GM18861 (cell line): ENCODE data around the gene ATXN7.

ENCODE experiments used
- ATAC-seq: cut with Tn5 transposase; IDR thresholded peaks from one replicate; pipeline ENCODE4 v1.9.1; 2021; ENCODE audit not compliant: unreplicated experiment

Gene ATXN7

DNA sequence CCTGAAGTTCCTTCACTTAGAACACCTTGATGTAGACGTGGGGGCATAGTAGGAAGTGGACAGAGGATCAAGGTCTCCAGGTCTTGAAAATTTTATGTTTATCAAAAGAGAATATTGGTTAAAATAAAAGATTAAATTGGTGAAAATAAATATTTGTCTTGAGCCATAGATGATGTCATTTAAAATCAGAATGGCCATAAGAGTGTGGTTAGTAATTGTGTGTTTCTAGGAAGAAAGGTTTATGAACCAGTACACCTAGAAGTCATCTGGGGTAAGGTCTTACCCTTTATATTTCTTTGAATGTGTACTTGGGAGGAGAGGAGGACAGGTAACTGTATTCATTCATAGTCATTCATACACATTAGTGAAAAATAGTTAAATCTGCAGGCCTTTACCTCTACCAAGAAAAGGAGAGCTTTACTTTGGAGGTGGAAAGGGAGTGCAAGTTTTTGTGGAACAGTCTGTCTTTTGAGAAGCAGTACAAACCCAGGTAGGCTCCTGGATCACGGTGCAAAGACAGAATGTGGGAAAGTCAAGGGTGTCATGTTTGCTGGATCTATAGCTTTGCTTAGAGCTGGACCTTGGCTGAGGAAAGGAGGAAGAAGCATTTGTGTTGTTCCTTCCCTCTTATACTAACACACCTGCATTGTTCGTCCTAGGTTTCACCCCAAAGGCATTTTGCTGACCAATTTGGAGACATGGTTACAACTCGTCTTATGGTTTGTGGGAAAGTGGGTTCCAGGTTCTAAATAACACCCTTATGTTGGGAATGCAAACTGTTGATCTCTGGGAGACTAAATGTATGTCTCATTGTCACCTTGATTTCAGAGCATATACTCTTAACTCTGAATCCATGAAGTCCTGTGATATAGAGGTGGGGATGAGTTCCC lies 42.3 kb downstream of the ATXN7 start:
- ATAC-seq = no peak

DNA sequence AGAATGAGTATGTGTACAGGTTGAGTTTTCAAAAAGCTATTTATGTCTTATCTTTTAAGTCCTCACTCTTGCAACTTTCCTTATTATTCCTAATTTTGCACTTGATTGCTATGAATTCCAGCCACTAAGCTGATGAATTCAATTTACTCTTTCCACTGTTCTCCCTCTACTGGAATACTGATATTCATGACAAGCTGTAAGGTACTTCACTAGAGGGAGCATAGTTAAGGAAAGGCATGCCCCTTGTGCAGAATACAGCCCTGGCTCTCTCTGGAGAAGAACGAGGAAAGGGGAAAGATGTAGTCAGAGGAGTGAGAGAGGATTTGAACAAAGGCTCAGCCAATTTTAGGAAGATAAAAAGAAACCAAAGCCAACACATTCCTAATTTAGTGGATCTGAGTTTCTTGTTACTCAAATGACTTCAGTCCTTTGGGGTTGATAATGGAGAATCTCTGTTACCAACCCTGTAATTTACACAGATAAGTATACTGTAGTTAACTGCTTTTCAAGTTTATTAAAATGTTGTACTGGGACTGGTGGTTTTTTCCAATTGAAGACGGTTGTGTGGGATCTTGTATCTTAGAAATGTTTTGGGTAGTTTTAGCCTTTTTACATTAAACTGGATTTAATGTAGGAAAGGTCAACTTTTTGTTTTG lies 44.5 kb downstream of the ATXN7 start:
- ATAC-seq = no peak

DNA sequence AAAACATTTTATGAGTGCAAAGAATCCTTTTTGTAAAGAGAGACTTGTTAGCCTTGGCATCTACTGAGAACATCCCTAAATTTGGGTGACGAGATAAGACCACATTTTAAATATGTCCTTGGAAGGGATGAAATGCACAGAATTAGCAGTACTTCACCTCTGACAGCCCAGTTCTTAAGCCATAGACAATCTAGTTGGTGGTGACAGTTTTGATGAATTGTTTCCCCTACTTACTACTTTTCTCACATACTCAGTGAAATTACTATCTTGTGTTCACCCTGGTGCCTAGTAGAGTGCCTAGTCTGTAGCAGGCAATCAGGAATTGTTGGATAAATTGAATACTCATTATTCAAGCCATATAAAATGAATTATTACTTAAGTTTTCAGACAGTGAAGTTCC lies 45.1 kb downstream of the ATXN7 start:
- no peak for ATAC-seq

DNA sequence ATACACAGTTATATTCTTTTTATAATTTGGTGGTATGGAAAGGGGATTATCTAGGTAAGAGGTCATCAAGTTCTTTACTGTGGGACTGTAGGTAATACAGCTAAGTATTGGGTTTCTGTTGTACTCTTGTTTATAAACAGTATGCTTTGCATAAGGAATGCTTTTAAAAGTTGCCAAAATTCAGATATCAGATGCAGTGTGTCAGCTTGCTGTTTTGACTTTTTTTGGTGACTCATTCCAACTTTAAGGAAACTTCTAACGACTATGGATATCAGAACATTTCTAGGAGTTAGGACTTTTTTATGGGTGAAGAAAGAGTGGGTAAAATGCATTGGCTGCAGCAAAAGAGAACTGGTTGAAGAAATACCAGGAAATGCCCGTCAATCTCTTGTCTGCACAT lies 45.8 kb downstream of the ATXN7 start:
- no peak for ATAC-seq

DNA sequence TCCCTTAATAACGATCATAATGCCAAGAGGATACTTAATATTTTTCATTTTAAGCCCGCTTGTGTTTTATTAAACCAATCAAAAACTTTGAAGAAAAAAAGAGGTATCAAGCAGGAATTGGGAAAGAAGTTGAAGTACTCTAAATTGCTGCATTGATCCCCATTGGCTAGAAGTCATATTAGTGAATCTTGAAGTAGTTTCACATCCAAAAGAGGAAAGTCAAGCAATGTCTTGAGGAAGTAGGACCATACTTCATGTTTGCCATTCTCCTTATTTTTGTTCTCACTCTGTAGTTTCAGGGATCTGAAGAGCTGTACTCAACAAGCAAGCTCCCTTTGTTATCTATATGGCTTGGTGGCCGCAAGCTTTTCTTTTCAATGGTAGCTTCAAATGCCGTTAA lies 46.3 kb downstream of the ATXN7 start:
- ATAC-seq = no peak

DNA sequence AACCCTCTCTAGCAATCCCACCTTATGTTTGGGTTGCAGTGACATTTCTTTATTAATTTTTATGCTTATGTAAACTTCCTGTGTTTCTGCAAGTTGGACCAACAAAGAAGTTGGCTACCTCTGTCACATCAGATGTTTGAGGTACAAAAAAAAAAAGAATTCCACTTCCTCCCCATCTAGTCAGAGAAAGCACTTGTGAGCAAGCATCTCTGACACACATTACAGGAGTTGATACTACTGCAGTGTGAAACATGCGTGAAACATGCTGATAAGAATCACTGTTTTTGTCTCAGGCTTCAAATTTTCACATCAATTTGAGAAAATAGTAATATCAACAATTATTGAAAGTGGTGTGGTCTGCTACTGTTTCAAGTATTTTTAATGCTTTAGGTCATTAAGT lies 47.2 kb downstream of the ATXN7 start:
- ATAC-seq = no peak

DNA sequence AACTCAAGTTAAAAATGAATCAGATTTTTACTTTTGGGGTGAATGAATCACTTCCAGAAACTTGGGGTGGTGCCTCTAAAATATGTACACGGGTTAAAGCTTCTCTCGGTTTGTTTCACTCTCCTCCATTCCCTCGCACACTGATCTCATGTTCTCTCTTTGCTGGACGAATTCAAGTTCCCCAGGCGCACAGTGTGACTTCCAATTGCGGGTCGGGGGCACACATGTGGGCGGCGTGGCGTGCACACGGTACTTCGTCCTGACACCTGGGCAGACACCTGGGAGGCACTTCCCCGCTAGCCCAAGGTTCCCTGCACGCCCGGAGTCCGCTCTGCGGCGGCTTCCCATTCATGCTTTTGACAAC lies 47.8 kb downstream of the ATXN7 start:
- peak; percentile 14 for ATAC-seq

DNA sequence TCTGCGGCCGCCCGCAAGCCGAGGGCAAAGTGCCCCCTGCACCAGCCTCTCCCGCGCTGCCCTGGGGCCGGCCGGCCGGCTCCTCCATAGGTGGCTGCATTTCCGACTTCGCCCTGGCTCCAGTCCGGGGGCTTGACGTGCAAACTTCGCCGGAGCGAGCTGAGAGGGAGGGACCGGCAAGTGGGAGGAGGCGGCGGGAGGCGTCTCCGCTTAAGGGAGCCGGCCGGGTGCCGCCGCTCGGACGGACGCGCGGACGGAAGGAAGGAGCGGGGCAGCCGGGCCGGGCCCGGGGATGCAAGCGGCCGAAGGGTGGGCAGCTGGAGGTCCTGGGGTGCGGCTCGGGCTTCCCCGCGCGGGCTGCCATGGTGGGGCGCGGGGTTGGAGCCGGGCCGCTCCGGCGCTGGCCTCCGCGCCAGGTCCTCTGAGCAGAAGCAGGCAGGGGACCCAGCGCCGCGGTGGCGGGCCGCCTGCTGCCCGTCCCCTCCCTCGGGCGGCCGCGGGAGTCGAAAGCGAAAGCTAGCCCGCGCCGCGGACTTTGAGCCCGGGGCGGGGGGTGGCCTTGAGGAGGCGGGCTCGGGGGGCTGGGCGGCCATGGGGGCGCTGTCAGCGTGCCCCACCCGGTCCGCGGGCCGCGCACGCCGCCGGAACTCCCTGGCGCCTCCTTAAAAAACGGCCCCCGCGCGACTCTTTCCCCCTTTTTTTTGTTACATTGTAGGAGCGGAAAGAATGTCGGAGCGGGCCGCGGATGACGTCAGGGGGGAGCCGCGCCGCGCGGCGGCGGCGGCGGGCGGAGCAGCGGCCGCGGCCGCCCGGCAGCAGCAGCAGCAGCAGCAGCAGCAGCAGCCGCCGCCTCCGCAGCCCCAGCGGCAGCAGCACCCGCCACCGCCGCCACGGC lies 48.5 kb downstream of the ATXN7 start, which contains the start of gene SCAANT1:
TSS of gene SCAANT1 (minus strand) at position 511 of the 895 bp plus-strand sequence.
- peak; percentile 70 for ATAC-seq

DNA sequence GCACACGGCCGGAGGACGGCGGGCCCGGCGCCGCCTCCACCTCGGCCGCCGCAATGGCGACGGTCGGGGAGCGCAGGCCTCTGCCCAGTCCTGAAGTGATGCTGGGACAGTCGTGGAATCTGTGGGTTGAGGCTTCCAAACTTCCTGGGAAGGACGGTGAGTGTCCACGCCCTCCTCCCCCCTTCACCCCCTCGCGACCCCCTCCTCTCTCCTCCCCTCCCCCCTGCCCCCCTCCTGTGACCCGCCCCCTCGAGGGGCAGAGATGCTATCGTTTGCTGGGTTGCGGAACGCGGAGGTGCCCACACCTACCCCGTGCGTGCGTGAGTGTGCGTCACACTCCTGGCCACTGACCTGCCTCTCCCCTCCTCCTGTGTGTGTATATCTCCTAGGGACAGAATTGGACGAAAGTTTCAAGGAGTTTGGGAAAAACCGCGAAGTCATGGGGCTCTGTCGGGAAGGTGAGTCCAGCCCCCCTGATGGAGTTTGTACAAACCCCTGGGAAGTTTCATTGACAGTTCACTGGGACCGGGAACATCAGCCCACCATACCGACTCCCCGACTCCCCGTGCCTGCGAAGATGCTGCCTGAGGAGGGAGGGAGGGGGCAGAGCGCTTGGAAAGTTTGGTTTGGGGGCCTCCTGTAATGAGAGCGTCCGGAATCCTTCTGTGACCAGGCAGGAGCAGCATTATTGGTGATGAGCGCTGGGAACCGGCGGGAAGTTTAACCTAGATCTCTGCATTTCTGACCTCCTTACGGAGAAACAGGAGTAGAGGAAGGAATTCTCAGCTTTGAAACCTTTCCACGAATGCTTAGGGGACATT lies 49.3 kb downstream of the ATXN7 start:
- ATAC-seq = no peak

DNA sequence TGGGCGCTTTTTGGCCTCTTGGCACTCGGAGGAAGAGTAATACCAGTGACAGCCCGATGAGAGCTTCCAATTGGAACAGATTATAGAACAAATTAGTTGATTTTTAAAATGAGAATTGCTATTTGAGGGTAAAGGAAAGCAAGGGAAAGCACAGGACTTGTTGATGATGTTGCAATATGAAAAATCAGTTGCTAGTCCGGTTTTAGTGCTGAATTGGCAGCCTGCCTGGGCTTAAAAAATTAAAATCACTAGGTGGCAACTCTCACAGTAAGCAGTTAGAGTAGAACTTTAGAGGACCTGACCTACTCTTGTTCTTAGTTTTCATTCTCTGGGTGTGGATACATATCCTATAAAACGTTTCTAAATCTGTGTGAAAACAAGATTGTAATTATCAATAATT lies 50.6 kb downstream of the ATXN7 start:
- ATAC-seq = no peak

DNA sequence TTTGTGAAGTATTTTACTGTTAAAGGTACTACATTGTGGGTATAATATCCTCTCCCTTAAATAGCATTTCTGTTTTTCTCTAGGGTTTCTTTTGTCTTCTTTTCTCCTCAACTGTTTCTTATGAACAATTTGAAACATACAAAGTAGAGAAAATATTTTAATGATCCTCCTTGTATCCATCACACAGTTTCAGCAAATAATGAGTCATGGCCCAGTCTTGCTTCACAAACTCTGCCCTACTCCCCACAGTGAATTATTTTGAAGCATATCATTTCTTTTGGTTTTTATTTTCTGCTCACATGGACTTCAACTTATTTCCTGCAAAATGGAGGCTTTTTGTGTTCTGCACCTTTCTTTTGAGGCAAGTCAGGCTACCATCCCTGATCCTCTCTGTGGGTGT lies 54.7 kb downstream of the ATXN7 start:
- ATAC-seq = no peak

DNA sequence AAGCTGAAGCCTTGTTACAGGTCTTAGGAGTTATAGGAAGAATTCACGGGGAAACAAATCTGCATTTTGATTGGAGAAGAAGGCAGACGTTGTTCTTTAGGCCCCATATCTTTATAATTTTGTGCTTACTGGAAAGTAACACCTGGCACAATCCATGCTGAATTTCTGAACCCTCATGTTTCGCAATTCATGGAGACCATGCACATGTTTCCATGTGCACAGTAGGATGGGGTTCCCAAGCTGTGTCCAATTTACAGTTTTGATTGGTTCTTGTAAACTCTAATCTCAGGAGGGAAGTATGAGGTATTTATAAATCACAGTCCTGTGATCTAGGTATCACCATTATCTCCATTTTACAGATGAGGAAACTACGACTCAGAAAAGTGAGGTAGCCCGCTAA lies 56.3 kb downstream of the ATXN7 start:
- no peak for ATAC-seq

DNA sequence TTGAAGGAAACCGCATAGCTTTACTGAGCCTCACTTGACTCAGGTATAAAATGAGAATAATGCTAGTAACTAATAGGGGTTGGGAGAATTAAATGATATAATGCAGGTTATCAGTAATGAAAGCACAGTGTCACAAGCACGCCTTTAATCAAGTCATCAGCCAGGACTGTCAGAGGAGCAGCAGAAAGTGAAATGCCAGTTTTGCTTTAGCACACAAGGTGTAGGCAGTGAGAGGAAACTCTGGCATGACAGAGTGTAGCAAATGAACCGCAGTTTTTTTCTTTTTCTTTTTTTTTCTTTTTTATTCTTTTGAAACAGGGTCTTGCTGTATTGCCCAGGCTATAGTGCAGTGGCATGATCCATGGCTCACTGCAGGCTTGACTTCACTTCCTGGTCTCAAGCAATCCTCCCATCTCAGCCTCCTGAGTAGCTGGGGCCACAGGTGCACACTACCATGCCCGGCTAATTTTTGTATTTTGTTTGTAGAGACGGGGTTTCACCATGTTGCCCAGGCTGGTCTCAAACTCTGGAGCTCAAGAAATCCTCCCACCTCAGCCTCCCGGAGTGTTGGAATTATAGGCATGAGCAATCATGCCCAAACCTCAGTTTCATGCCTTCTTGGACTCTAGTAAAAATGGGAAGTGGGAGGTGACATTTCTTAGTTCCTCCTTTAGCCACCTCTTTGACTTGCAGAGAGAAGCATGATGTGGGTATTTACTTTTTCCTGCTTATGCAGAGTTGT lies 58.2 kb downstream of the ATXN7 start:
- ATAC-seq = peak; percentile 75

DNA sequence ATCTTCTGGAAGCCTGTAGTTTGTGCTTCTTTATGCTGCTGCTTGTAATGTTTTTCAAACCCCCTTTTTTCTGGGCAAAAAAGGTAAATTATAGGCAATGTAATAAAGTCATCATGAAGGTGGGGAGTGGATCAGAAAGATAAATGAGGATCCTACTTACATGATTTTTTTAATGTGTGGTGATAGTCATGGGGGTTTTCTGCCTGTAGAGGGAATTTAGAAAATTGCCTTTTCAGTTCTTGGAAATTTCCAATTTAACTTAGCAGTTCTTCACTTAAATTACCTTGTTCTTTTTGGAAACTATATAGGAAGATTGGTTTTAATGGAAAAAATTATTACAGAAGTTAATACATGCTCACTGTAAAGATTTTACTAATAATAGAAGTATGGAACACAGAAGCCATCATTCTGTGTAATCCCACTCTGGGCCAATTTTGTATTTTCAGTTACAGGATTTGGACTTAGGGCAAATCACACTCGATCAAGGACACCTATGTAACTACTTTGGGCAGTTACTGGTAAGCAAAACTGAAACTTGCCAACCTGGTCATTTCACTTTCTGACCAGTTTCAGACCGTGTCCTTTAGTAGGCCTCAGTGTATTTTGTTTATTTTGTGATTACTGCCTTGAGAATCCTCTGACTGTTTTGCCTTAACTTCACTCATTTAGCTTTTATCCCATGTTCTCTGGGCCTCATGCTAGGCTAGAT lies 59.0 kb downstream of the ATXN7 start:
- ATAC-seq = peak; percentile 4

DNA sequence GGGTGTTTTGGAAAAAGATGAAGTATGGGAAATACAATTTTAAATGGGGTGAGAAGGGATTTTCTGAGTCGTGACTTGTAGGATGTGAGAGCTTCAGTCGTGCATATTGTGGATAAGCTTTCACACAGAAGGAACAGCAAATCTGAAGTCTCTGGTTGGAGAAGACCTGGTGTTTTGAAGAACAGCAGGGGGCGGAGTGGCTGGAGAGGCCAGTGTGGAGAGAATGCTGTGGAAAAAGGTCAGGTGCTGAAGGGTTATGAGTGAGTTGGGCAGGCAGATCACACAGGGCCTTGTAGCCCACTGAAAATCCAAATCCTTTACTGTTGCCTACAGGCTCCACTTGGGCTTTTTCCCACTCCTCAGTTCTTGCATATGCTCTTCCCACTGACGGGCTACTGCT lies 62.6 kb downstream of the ATXN7 start:
- no peak for ATAC-seq

DNA sequence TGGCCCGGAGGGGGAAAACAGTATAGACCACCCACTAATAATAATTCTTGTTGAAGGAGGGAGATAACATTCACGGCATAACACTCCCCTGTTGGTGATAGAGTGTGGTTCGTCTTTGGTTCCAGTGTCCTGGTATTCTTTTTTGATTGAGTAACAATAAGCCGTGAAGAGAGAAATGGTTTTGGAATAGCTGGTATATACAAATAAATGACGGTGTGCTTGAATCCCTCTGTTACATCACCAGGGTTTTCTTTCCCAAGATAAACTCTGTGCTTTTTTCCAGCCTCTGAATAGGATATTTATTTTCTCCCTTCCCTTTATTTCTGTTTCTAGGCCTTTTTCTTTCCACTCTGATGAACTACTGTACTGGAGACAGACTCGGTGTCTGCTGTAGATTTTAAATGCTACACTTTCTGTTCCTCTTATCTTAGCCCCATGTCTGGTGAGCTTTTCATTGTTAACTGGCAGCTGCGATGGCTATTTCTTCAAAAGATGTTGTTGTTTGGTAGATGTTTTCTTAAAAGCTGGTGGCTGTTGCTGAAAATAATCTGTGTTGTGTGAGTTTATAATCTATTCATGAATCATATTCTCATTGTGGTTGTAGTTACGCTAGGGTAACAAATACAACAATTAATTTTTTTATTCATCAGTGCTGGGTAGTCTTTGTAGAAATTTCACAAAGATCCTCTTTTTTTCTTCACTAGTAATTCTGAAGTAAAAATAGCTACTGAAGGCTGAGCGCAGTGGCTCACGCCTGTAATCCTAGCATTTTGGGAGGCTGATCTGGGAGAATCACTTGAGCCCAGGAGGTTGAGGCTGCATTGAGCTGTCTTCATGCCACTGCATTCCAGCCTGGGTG lies 64.0 kb downstream of the ATXN7 start:
- peak; percentile 87 for ATAC-seq

DNA sequence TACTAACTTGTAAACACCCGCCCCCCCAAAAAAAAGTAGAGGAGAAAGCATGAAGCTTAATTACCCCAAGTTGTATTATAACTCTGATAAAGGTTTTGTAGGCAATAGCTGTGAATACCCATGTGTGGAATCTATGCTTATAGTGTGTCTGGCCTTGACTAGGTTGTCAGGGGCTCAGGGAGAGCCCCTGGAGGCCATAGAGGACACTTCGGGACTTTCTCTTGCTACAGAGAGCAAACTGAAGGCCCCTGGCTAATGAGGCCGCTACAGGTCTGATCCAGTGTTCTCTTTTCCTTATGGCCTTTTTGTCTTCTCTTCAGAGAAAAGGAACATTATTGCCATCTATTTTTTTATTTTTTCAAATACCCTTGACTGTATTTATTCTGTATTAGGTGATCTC lies 67.6 kb downstream of the ATXN7 start:
- ATAC-seq = no peak

DNA sequence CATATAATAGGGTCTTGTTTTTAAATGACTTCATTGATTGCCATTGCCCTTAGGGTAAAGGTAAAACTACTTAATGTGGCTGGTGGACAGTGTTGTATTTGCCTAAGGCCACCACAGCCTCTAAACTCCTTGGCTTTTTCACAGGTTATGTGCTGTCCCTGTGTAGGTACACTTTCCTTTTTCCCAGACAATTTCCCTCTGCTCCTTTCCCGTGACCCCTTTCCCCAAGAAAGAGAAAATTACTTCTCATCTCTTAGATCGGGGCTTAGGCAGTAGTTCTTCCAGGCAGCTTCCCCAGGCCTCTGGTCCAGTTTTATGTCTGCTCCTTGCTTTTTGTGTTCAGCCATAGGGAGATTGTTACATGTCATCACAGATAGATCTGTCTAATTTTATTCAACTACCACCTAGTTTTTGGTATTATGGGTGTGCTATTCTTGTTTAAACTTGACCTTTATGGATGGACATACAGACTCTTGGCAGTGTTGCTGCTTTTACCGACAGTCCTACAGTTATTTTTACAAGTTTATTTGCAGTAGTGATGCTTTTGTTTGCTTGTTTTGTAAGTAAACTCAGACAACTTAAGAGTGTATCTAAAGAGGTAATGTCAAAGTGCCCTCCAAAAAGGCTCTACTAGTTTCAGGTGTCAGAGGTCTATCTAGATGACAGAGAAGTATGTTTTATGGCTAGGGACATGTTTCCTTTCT lies 69.0 kb downstream of the ATXN7 start:
- ATAC-seq = no peak
